Measurements from ENCODE around the gene TP73. TPM values are rescaled to one million over a fixed set of nuclear protein-coding genes. Genes with fewer than 3 reads are reported as not detected.

The TP73 gene
- total and polyA plus RNA-seq, 9 donors = 0.52 to 2.5 (median 1.2) TPM

- Histone ChIP-seq H3K27ac (ENCODE audit: low read length) (no peak overlapping the region), H3K27me3 (ENCODE audit: control insufficient read depth, insufficient read depth, low read length) (peaks cover 12% of the 10 kb centered on the region), H3K4me1 (ENCODE audit: control insufficient read depth, insufficient read depth, low read length) (peaks cover 40% of the 10 kb centered on the region), H3K9me3 (replicated peaks; ENCODE audit: control insufficient read depth, low read depth, low read length) (no peaks in the 10 kb centered on the region), H3K4me3 (ENCODE audit: low read length) (no peak overlapping the region), H3K36me3 (ENCODE audit: control insufficient read depth, insufficient read depth, low read length) (peaks cover 9% of the 10 kb centered on the region)
- WGBS (ENCODE audit: insufficient coverage) = 83% methylated on average over 26 of the region's 32 CpGs
- DNase-seq = no peak
Measured at GRCh38 chr1:3729594-3730542, 77.6 kb downstream of the TP73 start.

DNA sequence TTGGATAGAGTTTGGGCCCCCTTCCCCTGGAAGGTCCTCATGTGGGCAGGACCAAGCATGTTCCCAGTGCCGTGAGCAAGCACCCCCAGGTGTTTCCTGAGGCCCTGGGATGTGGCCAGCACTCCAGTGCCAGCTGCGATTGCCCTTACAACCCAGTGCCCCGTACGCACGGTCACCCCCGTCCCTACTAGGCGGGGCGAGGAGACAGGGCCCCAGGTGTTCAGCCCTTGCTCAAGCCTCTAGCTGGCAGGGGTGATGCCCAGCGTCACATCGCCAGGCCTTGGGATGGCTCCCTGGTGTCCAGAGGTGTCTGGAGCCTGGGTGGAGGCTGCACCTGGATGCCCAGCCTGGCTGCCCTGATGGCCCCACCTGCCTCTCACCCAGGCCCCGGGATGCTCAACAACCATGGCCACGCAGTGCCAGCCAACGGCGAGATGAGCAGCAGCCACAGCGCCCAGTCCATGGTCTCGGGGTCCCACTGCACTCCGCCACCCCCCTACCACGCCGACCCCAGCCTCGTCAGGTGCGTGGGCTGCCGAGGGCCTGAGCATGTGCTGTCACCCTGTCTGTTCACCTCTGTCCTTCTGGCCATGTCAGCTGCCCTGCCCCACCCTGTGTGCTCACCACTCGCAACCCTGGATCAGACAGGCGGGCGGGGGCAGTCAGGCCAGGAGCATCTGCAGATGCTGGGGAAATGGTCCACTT is 78.4 kb downstream of the TP73 start:
- peaks cover 12% of the 10 kb centered on the region for H3K36me3 ChIP-seq (ENCODE audit: control insufficient read depth, insufficient read depth, low read length)
- no peaks in the 10 kb centered on the region for H3K9me3 ChIP-seq (replicated peaks; ENCODE audit: control insufficient read depth, low read depth, low read length)
- H3K27me3 ChIP-seq (ENCODE audit: control insufficient read depth, insufficient read depth, low read length) = peaks cover 12% of the 10 kb centered on the region
- WGBS (ENCODE audit: insufficient coverage) = 74% methylated on average over 25 of the region's 25 CpGs
- no peak overlapping the region for H3K4me3 ChIP-seq (ENCODE audit: low read length)
- H3K4me1 ChIP-seq (ENCODE audit: control insufficient read depth, insufficient read depth, low read length) = peaks cover 48% of the 10 kb centered on the region
- no peak for DNase-seq
- no peak overlapping the region for H3K27ac ChIP-seq (ENCODE audit: low read length)

DNA sequence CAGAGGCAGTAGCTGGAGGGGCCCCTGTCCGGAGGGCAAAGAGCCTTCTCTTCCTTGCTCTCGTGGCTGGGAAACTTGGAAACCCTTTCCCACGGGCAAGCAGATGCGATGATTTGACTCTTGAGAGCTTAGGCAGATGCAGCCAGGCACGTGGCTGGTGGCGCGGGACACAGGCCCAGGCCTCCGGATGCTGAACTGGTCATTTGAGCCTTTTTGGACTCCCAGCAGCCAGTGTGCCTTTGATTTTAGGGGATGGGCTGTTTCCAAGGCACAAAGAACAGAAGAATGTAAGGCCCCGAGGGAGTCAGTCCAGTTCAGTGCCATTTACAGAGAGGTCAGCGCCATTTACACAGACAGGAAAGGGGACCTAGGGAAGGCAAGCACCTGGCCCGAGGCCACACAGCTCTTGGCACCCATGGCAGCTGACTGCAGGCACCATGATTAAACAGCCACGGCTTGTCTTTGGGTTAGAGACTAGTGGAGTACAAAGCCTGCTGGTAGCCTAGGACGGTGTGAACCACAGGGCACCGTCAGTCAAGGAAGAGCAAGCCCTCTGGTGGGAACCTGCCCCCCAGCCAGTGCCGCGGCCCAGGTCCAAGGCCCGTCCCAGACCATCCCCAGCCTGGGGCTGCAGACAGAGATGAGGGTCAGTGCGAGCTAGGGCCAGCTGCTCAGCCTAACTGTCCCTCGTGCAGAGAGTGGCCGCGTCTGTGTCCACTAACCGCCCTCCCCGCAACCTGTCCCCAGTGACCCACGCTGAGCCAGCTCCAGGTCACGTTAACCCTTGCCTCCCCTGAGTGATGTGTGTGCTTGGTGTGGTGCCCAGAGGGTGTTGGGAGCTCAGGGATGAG is 79.5 kb downstream of the TP73 start:
- peaks cover 20% of the 10 kb centered on the region for H3K36me3 ChIP-seq (ENCODE audit: control insufficient read depth, insufficient read depth, low read length)
- no peaks in the 10 kb centered on the region for H3K9me3 ChIP-seq (replicated peaks; ENCODE audit: control insufficient read depth, low read depth, low read length)
- peaks cover 58% of the 10 kb centered on the region for H3K4me1 ChIP-seq (ENCODE audit: control insufficient read depth, insufficient read depth, low read length)
- peaks cover 12% of the 10 kb centered on the region for H3K27me3 ChIP-seq (ENCODE audit: control insufficient read depth, insufficient read depth, low read length)
- whole genome bisulfite sequencing (ENCODE audit: insufficient coverage) = 24% methylated on average over 19 of the region's 25 CpGs
- peak; percentile 66 for DNase-seq
- H3K4me3 ChIP-seq (ENCODE audit: low read length) = no peak overlapping the region
- no peak overlapping the region for H3K27ac ChIP-seq (ENCODE audit: low read length)

DNA sequence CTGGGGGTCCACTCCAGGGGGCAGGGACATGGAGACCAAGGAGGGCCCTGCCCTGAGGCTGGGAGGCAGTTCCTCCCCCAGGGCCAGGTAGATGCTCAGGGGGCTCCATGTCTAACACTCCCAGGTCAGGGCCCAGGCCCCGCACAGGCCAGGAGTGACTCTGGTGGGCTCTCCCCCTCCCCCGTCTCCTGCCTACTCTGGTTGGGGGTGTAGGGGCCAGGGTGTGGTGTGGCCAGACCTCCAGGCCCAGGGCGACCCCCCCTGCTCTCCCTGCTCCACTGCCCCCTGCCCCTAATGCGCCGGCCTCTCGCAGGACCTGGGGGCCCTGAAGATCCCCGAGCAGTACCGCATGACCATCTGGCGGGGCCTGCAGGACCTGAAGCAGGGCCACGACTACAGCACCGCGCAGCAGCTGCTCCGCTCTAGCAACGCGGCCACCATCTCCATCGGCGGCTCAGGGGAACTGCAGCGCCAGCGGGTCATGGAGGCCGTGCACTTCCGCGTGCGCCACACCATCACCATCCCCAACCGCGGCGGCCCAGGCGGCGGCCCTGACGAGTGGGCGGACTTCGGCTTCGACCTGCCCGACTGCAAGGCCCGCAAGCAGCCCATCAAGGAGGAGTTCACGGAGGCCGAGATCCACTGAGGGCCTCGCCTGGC is 80.2 kb downstream of the TP73 start:
- Histone ChIP-seq H3K4me1 (ENCODE audit: control insufficient read depth, insufficient read depth, low read length) (peaks cover 60% of the 10 kb centered on the region), H3K4me3 (ENCODE audit: low read length) (no peak overlapping the region), H3K36me3 (ENCODE audit: control insufficient read depth, insufficient read depth, low read length) (peaks cover 23% of the 10 kb centered on the region), H3K27me3 (ENCODE audit: control insufficient read depth, insufficient read depth, low read length) (peaks cover 12% of the 10 kb centered on the region), H3K27ac (ENCODE audit: low read length) (no peak overlapping the region), H3K9me3 (replicated peaks; ENCODE audit: control insufficient read depth, low read depth, low read length) (no peaks in the 10 kb centered on the region)
- WGBS (ENCODE audit: insufficient coverage) = 14% methylated on average over 34 of the region's 37 CpGs
- no peak for DNase-seq

DNA sequence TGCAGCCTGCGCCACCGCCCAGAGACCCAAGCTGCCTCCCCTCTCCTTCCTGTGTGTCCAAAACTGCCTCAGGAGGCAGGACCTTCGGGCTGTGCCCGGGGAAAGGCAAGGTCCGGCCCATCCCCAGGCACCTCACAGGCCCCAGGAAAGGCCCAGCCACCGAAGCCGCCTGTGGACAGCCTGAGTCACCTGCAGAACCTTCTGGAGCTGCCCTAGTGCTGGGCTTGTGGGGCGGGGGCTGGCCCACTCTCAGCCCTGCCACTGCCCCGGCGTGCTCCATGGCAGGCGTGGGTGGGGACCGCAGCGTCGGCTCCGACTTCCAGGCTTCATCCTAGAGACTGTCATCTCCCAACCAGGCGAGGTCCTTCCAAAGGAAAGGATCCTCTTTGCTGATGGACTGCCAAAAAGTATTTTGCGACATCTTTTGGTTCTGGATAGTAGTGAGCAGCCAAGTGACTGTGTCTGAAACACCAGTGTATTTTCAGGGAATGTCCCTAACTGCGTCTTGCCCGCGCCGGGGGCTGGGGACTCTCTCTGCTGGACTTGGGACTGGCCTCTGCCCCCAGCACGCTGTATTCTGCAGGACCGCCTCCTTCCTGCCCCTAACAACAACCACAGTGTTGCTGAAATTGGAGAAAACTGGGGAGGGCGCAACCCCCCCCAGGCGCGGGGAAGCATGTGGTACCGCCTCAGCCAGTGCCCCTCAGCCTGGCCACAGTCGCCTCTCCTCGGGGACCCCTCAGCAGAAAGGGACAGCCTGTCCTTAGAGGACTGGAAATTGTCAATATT is 81.0 kb downstream of the TP73 start:
- Histone ChIP-seq H3K27ac (ENCODE audit: low read length) (no peak overlapping the region), H3K36me3 (ENCODE audit: control insufficient read depth, insufficient read depth, low read length) (peaks cover 27% of the 10 kb centered on the region), H3K4me3 (ENCODE audit: low read length) (no peak overlapping the region), H3K27me3 (ENCODE audit: control insufficient read depth, insufficient read depth, low read length) (peaks cover 12% of the 10 kb centered on the region), H3K4me1 (ENCODE audit: control insufficient read depth, insufficient read depth, low read length) (peaks cover 60% of the 10 kb centered on the region), H3K9me3 (replicated peaks; ENCODE audit: control insufficient read depth, low read depth, low read length) (no peaks in the 10 kb centered on the region)
- WGBS (ENCODE audit: insufficient coverage) = 57% methylated on average over 16 of the region's 29 CpGs
- no peak for DNase-seq

GRCh38 chr1:3733883-3734589 is 81.7 kb downstream of the TP73 start:
- no peak for DNase-seq
- WGBS (ENCODE audit: insufficient coverage) = 94% methylated on average over 10 of the region's 17 CpGs
- Histone ChIP-seq H3K27ac (ENCODE audit: low read length) (no peak overlapping the region), H3K36me3 (ENCODE audit: control insufficient read depth, insufficient read depth, low read length) (peaks cover 35% of the 10 kb centered on the region), H3K27me3 (ENCODE audit: control insufficient read depth, insufficient read depth, low read length) (peaks cover 12% of the 10 kb centered on the region), H3K4me1 (ENCODE audit: control insufficient read depth, insufficient read depth, low read length) (peaks cover 60% of the 10 kb centered on the region), H3K4me3 (ENCODE audit: low read length) (no peak overlapping the region), H3K9me3 (replicated peaks; ENCODE audit: control insufficient read depth, low read depth, low read length) (no peaks in the 10 kb centered on the region)

DNA sequence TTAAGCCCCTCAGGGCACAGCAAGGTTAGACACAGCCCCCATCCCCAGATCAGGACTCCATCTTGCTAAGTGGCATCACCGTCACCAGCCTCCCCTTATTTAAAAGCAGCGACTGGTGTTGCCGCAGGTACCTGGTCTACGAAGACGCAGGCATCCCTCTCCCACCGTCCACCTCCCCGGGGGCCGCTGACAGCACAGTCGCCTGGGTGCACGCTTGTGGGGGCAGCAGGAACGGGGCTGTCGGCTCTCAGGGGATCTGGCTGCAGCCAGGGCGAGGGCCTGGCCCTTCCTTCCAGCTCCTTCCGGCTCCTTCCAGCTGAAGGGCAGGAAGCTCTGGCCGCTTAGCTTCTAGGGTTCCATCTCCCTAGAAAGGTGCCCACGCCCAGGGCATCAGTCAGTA is 82.3 kb downstream of the TP73 start:
- DNase-seq = no peak
- H3K27me3 ChIP-seq (ENCODE audit: control insufficient read depth, insufficient read depth, low read length) = peaks cover 12% of the 10 kb centered on the region
- peaks cover 41% of the 10 kb centered on the region for H3K36me3 ChIP-seq (ENCODE audit: control insufficient read depth, insufficient read depth, low read length)
- 96% methylated on average over 15 of the region's 16 CpGs for whole genome bisulfite sequencing (ENCODE audit: insufficient coverage)
- H3K27ac ChIP-seq (ENCODE audit: low read length) = no peak overlapping the region
- H3K4me3 ChIP-seq (ENCODE audit: low read length) = no peak overlapping the region
- peaks cover 60% of the 10 kb centered on the region for H3K4me1 ChIP-seq (ENCODE audit: control insufficient read depth, insufficient read depth, low read length)
- no peaks in the 10 kb centered on the region for H3K9me3 ChIP-seq (replicated peaks; ENCODE audit: control insufficient read depth, low read depth, low read length)

- Histone ChIP-seq H3K4me1 (ENCODE audit: control insufficient read depth, insufficient read depth, low read length) (peaks cover 63% of the 10 kb centered on the region), H3K27ac (ENCODE audit: low read length) (peak overlapping the region; percentile 70), H3K4me3 (ENCODE audit: low read length) (no peak overlapping the region), H3K36me3 (ENCODE audit: control insufficient read depth, insufficient read depth, low read length) (peaks cover 46% of the 10 kb centered on the region), H3K27me3 (ENCODE audit: control insufficient read depth, insufficient read depth, low read length) (peaks cover 11% of the 10 kb centered on the region), H3K9me3 (replicated peaks; ENCODE audit: control insufficient read depth, low read depth, low read length) (no peaks in the 10 kb centered on the region)
- DNase-seq = peak; percentile 72
- 75% methylated on average over 9 of the region's 12 CpGs for WGBS (ENCODE audit: insufficient coverage)
Measured at GRCh38 chr1:3735027-3735681, 82.8 kb downstream of the TP73 start.

Measured in muscle of leg (tissue), 11 donors.